Nephron progenitor cell (in vitro differentiated cells): ENCODE data around the gene BCKDHB.

Source experiments
- DNase-seq: peaks from one replicate; pipeline ENCODE4 v3.0.0; 2021
- H3K27ac Mint-ChIP-seq: 2 replicates; pipeline ENCODE4 v1.8.0; 2021; ENCODE audit warnings: mild to moderate bottlenecking, moderate library complexity, mixed read lengths
- H3K27me3 Mint-ChIP-seq: 2 replicates; pipeline ENCODE4 v1.8.0; 2021; ENCODE audit warnings: mild to moderate bottlenecking, low read depth, mixed read lengths; ENCODE audit not compliant: poor library complexity
- H3K36me3 Mint-ChIP-seq: 2 replicates; pipeline ENCODE4 v1.8.0; 2021; ENCODE audit warnings: low read depth, mixed read lengths
- H3K4me1 Mint-ChIP-seq: 2 replicates; pipeline ENCODE4 v1.8.0; 2021; ENCODE audit warnings: mixed read lengths
- H3K4me3 Mint-ChIP-seq: 2 replicates; pipeline ENCODE4 v1.8.0; 2021; ENCODE audit warnings: mild to moderate bottlenecking, moderate library complexity, mixed read lengths
- H3K9me3 Mint-ChIP-seq: 2 replicates; pipeline ENCODE4 v1.8.0; 2021; ENCODE audit warnings: mild to moderate bottlenecking, moderate library complexity, mixed read lengths
- CTCF ChIP-seq: fragments of 200-600 bp; sonication (generic); IDR thresholded peaks from 2 replicates; pipeline ENCODE4 v1.5.0; 2021; ENCODE audit warnings: antibody characterized with exemption

BCKDHB gene

GRCh38 chr6:80214436-80215022, 108.1 kb downstream of the BCKDHB start:
- Mint-ChIP-seq H3K9me3 (no peaks in the 10 kb centered on the region), H3K4me3 (no peak overlapping the region), H3K27me3 (no peaks in the 10 kb centered on the region), H3K27ac (no peak overlapping the region), H3K36me3 (peaks cover 4% of the 10 kb centered on the region), H3K4me1 (peaks cover 31% of the 10 kb centered on the region)
- DNase-seq = peak; percentile 25
- peak; percentile 75 for TF ChIP-seq CTCF

GRCh38 chr6:80215063-80215462, 108.6 kb downstream of the BCKDHB start:
- H3K9me3 Mint-ChIP-seq = no peaks in the 10 kb centered on the region
- peaks cover 9% of the 10 kb centered on the region for H3K36me3 Mint-ChIP-seq
- TF ChIP-seq CTCF = no peak
- no peak overlapping the region for H3K4me3 Mint-ChIP-seq
- peaks cover 30% of the 10 kb centered on the region for H3K4me1 Mint-ChIP-seq
- DNase-seq = no peak
- H3K27ac Mint-ChIP-seq = no peak overlapping the region
- H3K27me3 Mint-ChIP-seq = peaks cover under 1% of the 10 kb centered on the region

GRCh38 chr6:80217794-80218193, 111.3 kb downstream of the BCKDHB start:
- H3K4me1 Mint-ChIP-seq = peaks cover 17% of the 10 kb centered on the region
- peaks cover 19% of the 10 kb centered on the region for H3K36me3 Mint-ChIP-seq
- DNase-seq = no peak
- TF ChIP-seq CTCF = no peak
- H3K4me3 Mint-ChIP-seq = no peak overlapping the region
- H3K27me3 Mint-ChIP-seq = peaks cover 5% of the 10 kb centered on the region
- H3K27ac Mint-ChIP-seq = peak overlapping the region; percentile 66
- H3K9me3 Mint-ChIP-seq = no peaks in the 10 kb centered on the region

- no peak overlapping the region for H3K4me3 Mint-ChIP-seq
- no peak for DNase-seq
- TF ChIP-seq CTCF = no peak
- H3K27ac Mint-ChIP-seq = no peak overlapping the region
- no peaks in the 10 kb centered on the region for H3K4me1 Mint-ChIP-seq
- H3K9me3 Mint-ChIP-seq = no peaks in the 10 kb centered on the region
- H3K36me3 Mint-ChIP-seq = peaks cover 25% of the 10 kb centered on the region
- H3K27me3 Mint-ChIP-seq = peaks cover 5% of the 10 kb centered on the region
Observed at GRCh38 chr6:80223743-80224212, 117.3 kb downstream of the BCKDHB start.

- no peak overlapping the region for H3K4me3 Mint-ChIP-seq
- H3K36me3 Mint-ChIP-seq = peaks cover 14% of the 10 kb centered on the region
- H3K27ac Mint-ChIP-seq = no peak overlapping the region
- no peak for DNase-seq
- H3K27me3 Mint-ChIP-seq = no peaks in the 10 kb centered on the region
- H3K9me3 Mint-ChIP-seq = peaks cover 8% of the 10 kb centered on the region
- no peaks in the 10 kb centered on the region for H3K4me1 Mint-ChIP-seq
- no peak for TF ChIP-seq CTCF
Observed at GRCh38 chr6:80226151-80226550, 119.7 kb downstream of the BCKDHB start.

- peaks cover 8% of the 10 kb centered on the region for H3K9me3 Mint-ChIP-seq
Observed at GRCh38 chr6:80226699-80227098, 120.2 kb downstream of the BCKDHB start.

More at GRCh38 chr6:80226699-80227098, 120.2 kb downstream of the BCKDHB start:
- Mint-ChIP-seq H3K27me3 (no peaks in the 10 kb centered on the region), H3K4me3 (no peak overlapping the region), H3K27ac (no peak overlapping the region), H3K4me1 (no peaks in the 10 kb centered on the region), H3K36me3 (peaks cover 12% of the 10 kb centered on the region)
- DNase-seq = no peak
- no peak for TF ChIP-seq CTCF
